Measurements from ENCODE around the gene TEPSIN.

DNA sequence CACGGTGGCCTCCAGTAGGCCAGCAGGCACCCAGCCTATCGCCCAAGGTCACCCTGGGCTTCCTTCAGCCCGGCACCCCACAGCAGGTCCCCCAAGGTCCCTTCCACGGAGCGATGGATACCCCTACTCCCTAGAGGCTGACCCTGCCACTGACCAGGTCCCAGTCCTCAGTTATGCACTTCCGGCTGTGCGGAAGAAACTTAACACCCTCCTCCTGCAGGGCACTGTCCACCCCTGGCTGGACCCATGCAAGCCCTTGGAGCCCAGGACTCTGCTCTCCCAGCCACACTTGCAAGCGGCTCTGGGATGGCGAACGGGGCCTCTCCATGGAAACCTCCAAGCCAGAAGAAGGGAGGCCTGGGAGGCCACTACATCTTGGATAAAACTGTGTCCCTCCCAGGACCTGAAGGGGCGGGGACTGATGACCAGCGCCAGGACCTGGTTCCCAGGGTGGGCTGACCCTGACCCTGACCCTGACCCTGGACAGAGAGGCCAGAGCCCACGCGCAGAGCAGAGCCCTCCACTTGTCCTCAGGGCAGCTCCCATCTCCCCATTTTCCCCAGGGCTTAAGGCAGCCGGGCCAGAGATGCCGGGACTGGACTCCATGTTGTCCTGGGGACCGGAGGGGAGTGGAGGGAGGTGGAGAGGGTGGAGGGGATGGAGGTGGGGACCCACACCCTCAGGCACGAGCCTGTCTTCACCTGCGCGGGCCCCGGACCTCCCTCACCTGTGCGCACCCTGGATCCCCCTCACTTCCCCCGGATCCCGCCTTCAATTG, 16.8 kb downstream of the TEPSIN start:
- no peak for TF ChIP-seq POLR2A (IDR thresholded peaks at IDR 0.05)
- TF ChIP-seq, protein P1, sequence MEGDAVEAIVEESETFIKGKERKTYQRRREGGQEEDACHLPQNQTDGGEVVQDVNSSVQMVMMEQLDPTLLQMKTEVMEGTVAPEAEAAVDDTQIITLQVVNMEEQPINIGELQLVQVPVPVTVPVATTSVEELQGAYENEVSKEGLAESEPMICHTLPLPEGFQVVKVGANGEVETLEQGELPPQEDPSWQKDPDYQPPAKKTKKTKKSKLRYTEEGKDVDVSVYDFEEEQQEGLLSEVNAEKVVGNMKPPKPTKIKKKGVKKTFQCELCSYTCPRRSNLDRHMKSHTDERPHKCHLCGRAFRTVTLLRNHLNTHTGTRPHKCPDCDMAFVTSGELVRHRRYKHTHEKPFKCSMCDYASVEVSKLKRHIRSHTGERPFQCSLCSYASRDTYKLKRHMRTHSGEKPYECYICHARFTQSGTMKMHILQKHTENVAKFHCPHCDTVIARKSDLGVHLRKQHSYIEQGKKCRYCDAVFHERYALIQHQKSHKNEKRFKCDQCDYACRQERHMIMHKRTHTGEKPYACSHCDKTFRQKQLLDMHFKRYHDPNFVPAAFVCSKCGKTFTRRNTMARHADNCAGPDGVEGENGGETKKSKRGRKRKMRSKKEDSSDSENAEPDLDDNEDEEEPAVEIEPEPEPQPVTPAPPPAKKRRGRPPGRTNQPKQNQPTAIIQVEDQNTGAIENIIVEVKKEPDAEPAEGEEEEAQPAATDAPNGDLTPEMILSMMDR (IDR thresholded peaks at IDR 0.05): no peak
